ENCODE results near the gene CATSPERE. TPM values are rescaled to one million over a fixed set of nuclear protein-coding genes. Genes with fewer than 3 reads are reported as not detected.

Gene CATSPERE
- total and polyA plus RNA-seq, 2 of the 8 experiments (the other 6 are each of a cell fraction or from before 2014, with no cell fraction given) = 0.05 to 0.45 TPM

DNA sequence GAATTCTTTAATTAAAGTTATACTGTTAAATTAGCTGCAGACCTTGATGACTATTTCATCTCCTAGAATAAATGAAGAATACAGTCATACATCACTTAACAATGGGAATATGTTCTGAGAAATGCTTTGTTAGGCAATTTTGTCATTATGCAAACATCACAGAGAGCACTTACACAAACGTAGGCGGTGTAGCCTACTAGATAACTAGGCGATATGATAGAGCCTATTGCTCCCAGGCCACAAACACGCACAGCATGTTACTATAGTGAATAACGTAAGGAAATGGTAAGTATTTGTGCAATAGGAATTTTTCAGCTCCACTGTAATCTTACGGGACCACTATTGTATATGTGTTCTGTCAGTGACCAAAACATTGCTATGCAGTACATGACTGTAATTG is 154.2 kb downstream of the CATSPERE start:
- Histone ChIP-seq H2BK5ac (ENCODE audit: low read depth, low read length) (no peak overlapping the region), H2BK12ac (ENCODE audit: low read depth, low read length) (no peak overlapping the region), H3K23ac (ENCODE audit: insufficient read length) (no peak overlapping the region), H2BK120ac (replicated peaks; ENCODE audit: low read depth, low read length) (no peak overlapping the region), H3K36me3 (ENCODE audit: control insufficient read depth in 2 of 4, insufficient read depth in 4 of 4, low read length in 3 of 4) (no peaks in the 10 kb centered on the region), H4K8ac (ENCODE audit: extremely low read depth, insufficient read depth, low read length) (no peak overlapping the region), H3K56ac (replicated peaks; ENCODE audit: insufficient read length, low read depth, low read length) (no peak overlapping the region), H2AK5ac (ENCODE audit: low read depth, low read length) (no peak overlapping the region), H3K9ac (replicated peaks in 1 of 4; ENCODE audit: extremely low read depth in 1 of 4, low read depth in 3 of 4, low read length in 3 of 4) (no peak overlapping the region), H3K79me2 (ENCODE audit: control insufficient read depth in 1 of 2, insufficient read depth in 2 of 2, low read length in 2 of 2) (no peaks in the 10 kb centered on the region), H3K14ac (ENCODE audit: insufficient read length) (no peak overlapping the region), H2BK15ac (ENCODE audit: low read length) (no peak overlapping the region), H3K18ac (ENCODE audit: extremely low read depth, low read length) (no peak overlapping the region), H4K5ac (ENCODE audit: insufficient read length, low read depth, low read length) (no peak overlapping the region), H2BK20ac (ENCODE audit: low read length) (no peak overlapping the region), H3K4me1 (replicated peaks in 1 of 4; ENCODE audit: control insufficient read depth in 3 of 4, insufficient read depth in 4 of 4, low read length in 3 of 4) (peaks cover 0 to 6% (median 1%) of the 10 kb centered on the region in 4 experiments; a peak in 1 of 7 replicates), H3K27me3 (replicated peaks in 1 of 4; ENCODE audit: control insufficient read depth in 3 of 4, extremely low read depth in 1 of 4, insufficient read depth in 3 of 4, low read length in 3 of 4) (no peaks in the 10 kb centered on the region), H3K23me2 (ENCODE audit: low read depth, low read length) (no peaks in the 10 kb centered on the region), H2AFZ (ENCODE audit: low read length) (no peak overlapping the region), H3K9me3 (ENCODE audit: insufficient read depth in 2 of 2, low read depth in 1 of 2, low read length in 1 of 2) (0 out of 4 replicates have a peak, but pooled peaks cover 0 to 3% of the 10 kb centered on the region in 2 experiments), H3K27ac (ENCODE audit: low read depth, low read length) (no peak overlapping the region), H3K4me3 (ENCODE audit: extremely low read depth in 1 of 4, insufficient read depth in 2 of 4, low read depth in 3 of 4, low read length in 4 of 4) (no peak overlapping the region), H3K4ac (replicated peaks; ENCODE audit: insufficient read length, low read depth, low read length) (no peak overlapping the region), H4K20me1 (replicated peaks in 1 of 2; ENCODE audit: control insufficient read depth in 1 of 2, insufficient read depth in 2 of 2, low read length in 2 of 2) (no peaks in the 10 kb centered on the region), H3K79me1 (ENCODE audit: low read depth, low read length) (no peaks in the 10 kb centered on the region), H4K91ac (replicated peaks; ENCODE audit: insufficient read length, low read length) (no peak overlapping the region), H3K4me2 (ENCODE audit: insufficient read depth in 1 of 2, low read depth in 2 of 2, low read length in 2 of 2) (no peak overlapping the region)
- WGBS, 2 experiments (ENCODE audit: extremely low coverage in 1 of 2, insufficient coverage in 1 of 2, insufficient read length in 1 of 2, insufficient replicate concordance in 2 of 2, low coverage in 1 of 2, low lambda C conversion rate in 2 of 2, missing lambda C conversion rate in 1 of 2) = 80% methylated on average over 6 of the region's 6 CpGs; no CpG with 5 or more reads in 1 of the 2 experiments
- FAIRE-seq (no peak), DNase-seq (ENCODE audit: low read depth in 1 of 2, low spot score in 2 of 2) (no peak)
- POLR2A ChIA-PET (ENCODE audit: partially characterized antibody) = no interaction called here
- CTCF ChIA-PET (ENCODE audit: partially characterized antibody) = interaction anchor here (1.9 to 2.2 kb wide), 2 partner anchors 11 to 187 kb away, joined by 4 to 16 read pairs; no protein-coding TSS in a partner anchor
- TF ChIP-seq KDM1A (IDR thresholded peaks at IDR 0.05; ENCODE audit: borderline replicate concordance, low read length) (no peak), SP1 (IDR thresholded peaks at IDR 0.05; ENCODE audit: low read depth, low read length) (no peak), FOSL1 (IDR thresholded peaks at IDR 0.05; ENCODE audit: insufficient read depth, low read depth, low read length) (no peak), TAF1 (IDR thresholded peaks at IDR 0.05; ENCODE audit: low read depth, low read length) (no peak), SIN3A (conservative IDR thresholded peaks at IDR 0.05 in 1 of 2, IDR thresholded peaks at IDR 0.05 in 1 of 2; ENCODE audit: low read depth in 1 of 2, low read length in 2 of 2) (no peak), EGR1 (IDR thresholded peaks at IDR 0.05; ENCODE audit: borderline replicate concordance, low read depth, low read length) (no peak), EZH2 (IDR thresholded peaks at IDR 0.05; ENCODE audit: low read depth, low read length, severe bottlenecking) (no peak), GABPA (IDR thresholded peaks at IDR 0.05; ENCODE audit: borderline replicate concordance, insufficient read depth, low read length) (no peak), SIX5 (IDR thresholded peaks at IDR 0.05; ENCODE audit: low read depth, low read length) (no peak), BACH1 (IDR thresholded peaks at IDR 0.05; ENCODE audit: low read length) (no peak), TCF12 (IDR thresholded peaks at IDR 0.05; ENCODE audit: low read depth, low read length) (no peak), CBX8 (IDR thresholded peaks at IDR 0.05; ENCODE audit: borderline replicate concordance, low read depth, low read length) (no peak), NANOG (IDR thresholded peaks at IDR 0.05; ENCODE audit: insufficient read depth, low read depth, low read length, poor library complexity, severe bottlenecking) (no peak)
- TF ChIP-seq, protein P1, sequence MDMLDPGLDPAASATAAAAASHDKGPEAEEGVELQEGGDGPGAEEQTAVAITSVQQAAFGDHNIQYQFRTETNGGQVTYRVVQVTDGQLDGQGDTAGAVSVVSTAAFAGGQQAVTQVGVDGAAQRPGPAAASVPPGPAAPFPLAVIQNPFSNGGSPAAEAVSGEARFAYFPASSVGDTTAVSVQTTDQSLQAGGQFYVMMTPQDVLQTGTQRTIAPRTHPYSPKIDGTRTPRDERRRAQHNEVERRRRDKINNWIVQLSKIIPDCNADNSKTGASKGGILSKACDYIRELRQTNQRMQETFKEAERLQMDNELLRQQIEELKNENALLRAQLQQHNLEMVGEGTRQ (IDR thresholded peaks at IDR 0.05; ENCODE audit: low read length) = no peak
